Measurements from ENCODE around the gene TNPO1.

GRCh38 chr5:72840041-72840440 lies 23.6 kb downstream of the TNPO1 start:
- TF ChIP-seq, protein P1, sequence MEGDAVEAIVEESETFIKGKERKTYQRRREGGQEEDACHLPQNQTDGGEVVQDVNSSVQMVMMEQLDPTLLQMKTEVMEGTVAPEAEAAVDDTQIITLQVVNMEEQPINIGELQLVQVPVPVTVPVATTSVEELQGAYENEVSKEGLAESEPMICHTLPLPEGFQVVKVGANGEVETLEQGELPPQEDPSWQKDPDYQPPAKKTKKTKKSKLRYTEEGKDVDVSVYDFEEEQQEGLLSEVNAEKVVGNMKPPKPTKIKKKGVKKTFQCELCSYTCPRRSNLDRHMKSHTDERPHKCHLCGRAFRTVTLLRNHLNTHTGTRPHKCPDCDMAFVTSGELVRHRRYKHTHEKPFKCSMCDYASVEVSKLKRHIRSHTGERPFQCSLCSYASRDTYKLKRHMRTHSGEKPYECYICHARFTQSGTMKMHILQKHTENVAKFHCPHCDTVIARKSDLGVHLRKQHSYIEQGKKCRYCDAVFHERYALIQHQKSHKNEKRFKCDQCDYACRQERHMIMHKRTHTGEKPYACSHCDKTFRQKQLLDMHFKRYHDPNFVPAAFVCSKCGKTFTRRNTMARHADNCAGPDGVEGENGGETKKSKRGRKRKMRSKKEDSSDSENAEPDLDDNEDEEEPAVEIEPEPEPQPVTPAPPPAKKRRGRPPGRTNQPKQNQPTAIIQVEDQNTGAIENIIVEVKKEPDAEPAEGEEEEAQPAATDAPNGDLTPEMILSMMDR (IDR thresholded peaks at IDR 0.05; ENCODE audit: low read length): no peak
- TF ChIP-seq EZH2 (IDR thresholded peaks at IDR 0.05; ENCODE audit: borderline replicate concordance, low read length): no peak

Measured in OCI-LY1 (cell line).